Measurements from ENCODE around the gene AK8.

Gene AK8

DNA sequence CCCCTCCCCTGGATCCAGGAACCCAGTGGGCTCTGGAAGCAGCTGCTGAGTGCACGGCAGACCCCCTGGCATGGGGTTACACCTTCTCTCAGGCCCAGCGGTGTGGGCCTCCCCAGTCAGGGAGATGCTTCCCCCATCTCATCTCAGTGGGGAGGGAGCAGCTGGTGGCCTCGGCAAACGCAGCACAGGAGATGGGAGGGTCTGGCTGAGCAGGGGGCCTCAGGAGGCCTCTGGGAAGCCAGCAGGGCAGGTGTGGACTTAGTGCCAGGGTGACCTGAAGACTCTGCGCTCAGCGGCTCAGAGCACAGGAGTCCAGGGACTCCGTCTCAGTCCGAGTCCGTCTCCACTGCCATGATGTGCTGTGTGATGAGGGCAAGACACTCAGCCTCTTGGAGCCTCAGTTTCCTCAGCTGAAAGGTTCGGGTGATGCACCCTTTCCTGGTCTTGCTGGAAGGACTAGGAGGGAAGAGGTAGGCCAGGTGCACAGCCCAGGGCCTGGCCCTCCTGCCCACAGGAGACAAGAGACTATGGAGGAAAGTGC lies 107.2 kb downstream of the AK8 start:
- DNase-seq (ENCODE audit: low read depth in 2 of 2), result no peak

DNA sequence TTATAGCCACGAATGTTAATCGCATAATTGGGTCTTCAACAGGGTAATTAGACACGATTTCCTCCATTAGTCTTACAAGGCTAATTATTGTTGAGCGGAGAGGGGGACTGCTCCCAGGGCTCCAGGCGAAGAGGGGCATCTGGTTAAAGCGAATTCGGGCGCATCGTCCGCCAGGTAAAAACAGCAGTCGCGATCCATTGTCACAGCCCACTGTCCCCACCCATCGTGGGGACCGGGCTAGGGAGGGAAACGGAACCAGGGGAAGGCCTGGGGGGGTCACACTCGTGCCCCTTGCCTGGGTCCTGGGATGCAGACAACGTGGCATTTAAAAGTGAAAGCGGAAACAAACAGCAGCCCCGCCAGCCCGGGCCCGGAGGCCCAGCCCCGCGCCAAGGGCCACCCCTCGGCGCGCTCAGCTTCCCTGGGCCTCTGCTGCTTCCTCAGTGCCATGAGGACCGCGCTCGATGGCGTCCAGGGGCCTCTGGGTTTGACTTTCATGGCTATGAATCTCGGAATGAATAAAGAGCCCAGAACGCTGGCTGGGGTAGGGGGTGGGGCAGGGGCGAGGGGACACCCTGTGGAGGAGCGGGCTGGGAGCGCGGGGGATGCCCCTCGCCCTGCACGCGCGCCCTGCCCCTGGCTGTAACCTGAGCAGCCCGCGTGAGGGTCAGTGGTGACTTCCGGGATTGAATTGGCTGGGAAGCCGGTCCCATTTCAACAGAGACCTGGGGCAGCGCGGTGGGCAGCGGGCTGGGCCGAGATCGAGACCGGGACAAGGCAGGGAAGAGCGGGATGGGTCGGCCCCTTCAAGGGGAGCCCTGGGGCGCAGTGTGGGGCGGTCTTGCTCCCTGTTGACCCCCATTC lies 107.9 kb downstream of the AK8 start:
- peak; percentile 55 to 67 for DNase-seq (ENCODE audit: low read depth in 2 of 2)

DNA sequence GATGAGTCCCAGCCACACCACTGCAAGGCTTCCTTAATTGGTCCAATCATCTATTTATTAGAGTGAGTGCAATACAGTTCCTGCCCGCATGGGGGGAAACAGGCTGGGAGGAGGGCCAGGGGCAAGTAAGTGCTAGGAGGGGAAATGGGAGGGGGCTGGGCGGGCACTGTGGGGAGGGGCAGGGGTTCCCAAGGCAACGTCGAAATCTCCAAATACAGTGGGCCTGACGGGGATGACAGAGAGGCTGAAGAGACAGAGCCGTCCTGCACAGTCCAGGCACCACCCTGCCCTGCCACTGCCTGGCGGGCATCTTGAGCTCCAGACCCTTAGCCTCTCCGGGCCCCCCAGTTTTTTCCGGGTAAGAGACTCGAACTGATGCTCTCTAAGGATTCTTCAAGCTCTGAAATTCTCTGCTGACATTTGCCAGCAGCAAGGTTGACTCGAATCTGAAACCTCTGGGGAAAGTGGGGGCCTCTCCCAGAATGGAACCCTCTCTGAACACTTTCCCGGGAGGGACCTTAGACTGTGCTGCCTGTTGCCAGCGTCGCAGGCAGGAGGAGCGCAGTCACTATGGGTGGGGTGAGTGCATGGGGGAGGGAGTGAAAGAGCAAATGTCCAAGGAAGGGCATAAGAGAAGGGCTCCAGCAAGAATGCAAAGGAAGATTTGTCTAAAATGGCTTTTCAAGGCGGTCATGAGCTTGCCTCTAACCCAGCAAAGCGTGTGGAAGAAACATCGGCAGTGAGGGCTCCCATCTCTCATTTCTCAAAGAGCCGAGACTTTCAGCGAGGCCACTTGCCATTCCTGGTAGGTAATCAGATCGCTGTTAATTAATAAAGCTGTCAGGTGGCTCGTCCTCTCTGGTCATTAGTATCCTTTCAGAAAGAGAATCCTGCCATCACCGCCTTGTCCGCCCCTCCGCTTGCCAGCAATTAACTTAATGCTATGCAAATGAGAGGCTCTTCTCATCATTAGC lies 108.9 kb downstream of the AK8 start:
- DNase-seq (ENCODE audit: low read depth in 2 of 2), result peak; percentile 52 to 58

DNA sequence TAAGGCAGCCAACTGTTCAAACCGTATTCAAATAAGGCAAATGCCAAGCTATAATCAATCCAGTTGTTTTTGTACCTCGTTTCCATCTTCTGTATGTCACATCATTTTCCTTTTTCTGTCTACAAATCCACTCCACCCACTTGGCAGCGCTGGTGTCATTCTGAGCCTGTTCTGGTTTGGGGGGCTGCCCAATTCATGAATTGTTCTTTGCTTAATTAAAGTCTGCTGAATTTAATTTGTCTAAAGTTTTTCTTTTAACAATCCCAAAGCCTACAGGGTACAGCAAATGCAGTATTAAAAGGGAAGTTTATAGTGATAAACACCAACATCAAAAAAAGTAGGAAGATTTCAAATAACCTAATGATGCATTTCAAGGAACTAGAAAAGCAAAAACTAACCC lies 114.5 kb downstream of the AK8 start:
- DNase-seq (ENCODE audit: low read depth in 2 of 2), result no peak

DNA sequence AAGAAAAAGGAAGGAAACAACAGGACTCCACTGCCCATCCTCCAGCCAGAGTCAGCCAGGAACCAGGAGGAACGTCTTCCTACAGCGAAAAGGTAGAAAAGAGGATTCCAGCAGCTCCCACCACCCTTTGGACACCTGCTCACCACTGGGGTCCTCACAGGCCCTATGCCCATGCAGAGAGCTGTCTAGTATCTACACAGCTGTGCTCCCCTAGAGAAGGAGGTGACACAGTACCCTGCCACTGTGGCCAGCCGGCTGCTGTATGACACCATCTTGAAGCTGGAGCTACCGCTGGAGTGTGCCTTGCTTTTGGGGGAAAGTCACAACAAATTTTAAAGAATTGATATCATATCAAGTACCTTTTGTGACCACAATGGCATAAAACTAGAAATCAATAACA lies 115.2 kb downstream of the AK8 start:
- DNase-seq (ENCODE audit: low read depth in 2 of 2), result no peak

DNA sequence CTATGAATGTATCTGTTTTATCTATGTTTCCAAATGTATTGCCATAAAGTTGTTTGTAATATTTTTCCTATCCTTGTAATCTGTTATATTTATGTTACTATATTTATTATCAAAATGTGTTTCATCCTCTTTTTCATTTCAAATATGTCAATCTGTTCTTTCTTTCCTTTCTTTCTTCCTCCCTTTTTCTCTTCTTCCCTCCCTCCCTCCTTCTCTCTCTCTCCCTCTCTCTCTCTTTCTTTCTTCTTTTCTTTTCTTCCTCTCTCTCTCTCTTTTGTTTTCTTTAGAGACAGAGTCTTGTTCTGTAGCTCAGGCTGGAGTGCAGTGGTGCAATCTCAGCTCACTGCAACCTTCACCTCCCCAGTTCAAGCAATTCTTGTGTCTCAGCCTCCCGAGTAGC lies 116.5 kb downstream of the AK8 start:
- DNase-seq (ENCODE audit: low read depth in 2 of 2), result no peak

DNA sequence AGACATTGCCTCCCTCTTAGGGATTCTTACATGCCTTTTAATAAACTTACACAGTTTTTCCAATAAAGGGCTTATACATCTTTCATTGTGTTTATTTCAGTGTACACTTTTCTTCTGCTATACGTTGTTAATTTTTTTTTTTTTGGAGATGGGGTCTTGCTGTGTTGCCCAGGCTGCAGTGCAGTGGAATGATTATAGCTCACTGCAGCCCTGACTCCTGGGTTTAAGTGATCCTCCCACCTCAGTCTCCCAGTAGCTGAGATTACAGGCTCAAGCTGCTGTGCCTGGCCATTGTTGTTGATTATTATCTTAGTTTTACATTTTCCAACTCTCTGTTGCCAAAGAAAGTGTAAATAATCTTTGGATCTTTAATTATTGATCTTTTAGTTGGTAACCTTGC lies 118.0 kb downstream of the AK8 start:
- no peak for DNase-seq (ENCODE audit: low read depth in 2 of 2)

DNA sequence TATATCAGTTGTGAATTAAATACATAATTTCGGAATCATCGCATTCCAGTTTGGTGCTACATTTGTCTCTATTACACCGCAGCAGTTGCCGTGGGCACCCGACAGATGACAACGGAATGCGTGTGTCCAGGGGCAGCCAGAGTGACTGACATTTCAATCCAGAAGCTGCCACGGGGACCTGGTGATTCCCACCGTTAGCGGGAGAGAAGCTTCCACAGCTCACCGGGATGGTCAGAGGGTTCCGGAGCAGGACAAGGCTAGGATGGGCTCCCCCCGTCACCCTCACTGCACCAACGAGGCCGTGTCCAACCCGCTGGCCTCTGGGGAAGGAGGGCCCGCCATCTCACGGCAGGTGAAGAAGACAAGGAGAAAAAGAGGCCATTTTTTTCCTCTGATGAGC lies 121.1 kb downstream of the AK8 start:
- DNase-seq (ENCODE audit: low read depth in 2 of 2), result no peak

DNA sequence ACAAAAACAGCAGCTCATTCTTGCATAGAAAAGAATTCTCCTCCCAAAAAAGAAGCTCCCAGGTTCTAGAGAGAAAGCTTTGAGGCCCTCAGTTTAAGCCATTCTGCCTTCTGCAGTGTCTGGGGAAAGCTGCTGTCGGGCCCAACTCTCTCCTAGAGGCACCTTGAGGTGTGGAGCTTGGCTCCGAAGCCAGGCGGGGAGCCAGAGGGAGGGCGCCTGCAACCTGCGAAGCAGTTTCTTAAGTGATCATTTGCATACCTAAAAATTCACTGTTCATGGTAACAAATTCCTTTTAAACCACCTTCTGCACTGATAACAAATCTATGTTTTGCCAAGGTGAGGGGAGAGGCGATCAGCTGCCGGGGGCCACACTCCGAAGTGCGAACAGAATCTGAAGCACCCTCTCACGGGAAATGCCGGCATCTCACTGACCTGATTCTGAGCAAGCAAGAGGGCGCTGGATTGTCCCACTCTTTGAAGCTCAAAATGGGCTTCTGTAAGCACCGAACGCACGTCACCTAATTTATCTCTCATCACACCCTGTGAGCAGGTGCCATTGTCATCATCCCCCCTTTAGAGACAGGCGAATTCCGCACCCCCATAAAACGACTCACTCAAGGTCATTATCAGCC lies 121.8 kb downstream of the AK8 start:
- DNase-seq (ENCODE audit: low read depth in 2 of 2), result no peak

DNA sequence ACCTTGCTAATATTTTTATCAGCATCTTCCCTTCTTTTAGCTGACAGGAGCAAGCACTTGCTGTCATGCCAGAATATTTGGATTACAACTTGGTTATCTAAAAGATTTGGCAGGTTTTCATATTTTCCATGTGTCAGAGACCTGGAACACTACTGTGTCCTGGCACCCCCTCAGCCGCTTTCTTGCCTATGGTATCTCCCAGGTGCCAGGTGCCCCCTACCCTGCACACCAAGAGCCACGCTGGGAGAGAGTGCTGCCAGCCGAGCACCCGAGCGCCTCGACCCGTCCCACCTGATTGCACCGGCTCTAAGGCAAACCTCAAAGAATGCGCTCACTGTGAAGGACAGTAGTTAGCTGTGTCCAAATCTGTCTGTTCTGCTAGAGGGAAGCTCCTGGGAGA lies 123.0 kb downstream of the AK8 start:
- DNase-seq (ENCODE audit: low read depth in 2 of 2), result no peak

DNA sequence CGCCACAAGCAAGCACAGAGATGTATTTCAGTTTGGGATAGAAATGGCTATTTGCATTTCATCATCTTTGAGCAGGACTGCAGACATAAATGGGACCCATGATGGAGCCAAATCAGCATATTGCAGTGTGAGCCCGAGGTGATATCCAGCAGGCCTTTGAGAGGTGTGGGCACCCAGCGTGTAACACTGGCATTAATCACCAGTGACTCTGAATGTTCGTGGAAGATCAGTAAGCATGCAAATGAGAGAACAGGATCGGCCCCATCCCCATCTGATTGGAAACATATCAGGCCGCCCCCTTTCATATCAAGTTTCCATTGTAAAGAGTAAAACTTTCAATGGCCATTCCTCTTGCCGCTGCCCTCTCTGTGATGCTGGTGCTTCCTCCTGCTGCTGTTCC lies 123.8 kb downstream of the AK8 start:
- DNase-seq (ENCODE audit: low read depth in 2 of 2), result no peak

DNA sequence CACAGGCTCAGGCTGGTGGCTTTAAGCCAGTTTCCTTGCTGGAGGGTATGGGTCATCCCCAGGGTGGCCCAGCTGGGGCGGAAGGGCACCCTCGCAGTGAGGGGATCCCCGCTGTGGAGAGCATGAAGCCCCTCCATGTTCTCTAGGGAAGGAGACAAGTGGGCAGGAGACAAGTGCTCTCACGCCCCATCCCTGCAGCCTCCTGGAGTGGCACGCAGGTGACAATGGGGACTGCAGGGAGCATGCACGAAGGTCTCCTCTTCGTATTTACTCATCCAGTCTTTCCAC lies 124.5 kb downstream of the AK8 start:
- DNase-seq (ENCODE audit: low read depth in 2 of 2), result no peak

DNA sequence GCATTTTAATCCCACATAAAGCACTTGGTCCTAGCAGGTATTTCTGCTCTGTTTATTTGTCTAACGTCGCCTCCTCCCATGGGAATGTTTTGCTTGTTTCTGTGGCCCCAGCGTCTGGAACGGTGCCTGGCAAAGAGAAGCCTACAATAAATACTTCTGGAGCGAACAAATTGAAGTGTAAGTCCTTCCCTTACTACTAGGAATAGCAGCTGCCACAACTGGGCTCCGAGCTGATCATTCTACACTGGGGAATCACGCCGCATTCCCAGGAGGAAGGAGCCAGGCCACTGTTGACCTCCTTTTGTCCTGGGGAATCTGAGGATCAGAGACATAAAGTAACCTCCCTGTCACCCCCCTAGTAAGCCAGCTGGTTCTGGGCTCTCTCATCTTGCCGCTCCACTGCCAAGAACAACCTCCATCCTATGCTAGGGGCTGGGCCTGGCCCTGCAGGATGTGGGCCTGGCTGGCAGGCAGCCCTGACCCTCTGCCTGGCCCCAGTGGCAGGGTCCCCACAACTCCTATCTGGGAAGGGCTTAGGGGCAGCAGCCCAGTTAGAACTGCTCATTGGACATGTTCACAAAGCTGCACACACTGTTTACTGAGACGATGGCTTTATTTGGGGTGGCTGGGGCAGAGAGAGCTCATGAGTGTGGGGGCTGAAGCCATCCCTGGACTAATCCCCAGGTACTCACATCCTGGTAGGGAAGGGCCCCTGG lies 125.0 kb downstream of the AK8 start:
- DNase-seq (ENCODE audit: low read depth in 2 of 2), result no peak

DNA sequence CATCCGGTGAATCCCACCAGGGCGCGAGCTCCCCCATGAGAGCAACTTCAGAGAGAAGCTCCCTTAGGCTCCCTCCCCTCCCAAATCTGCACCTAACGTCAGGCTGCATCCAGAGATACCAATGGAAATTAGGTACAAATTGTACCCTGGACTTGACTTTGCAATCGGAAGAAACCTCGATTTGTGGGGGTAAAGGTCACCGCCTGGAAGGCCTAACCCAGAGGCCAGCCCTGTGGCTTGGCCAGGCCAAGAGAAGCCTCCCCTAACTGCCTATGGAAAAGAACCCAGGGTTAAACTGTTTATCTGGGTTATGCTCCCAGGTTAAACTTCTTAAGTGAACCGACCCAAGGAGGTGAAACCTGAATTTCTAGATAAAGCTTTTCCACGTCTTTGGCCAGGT lies 127.4 kb downstream of the AK8 start:
- DNase-seq (ENCODE audit: low read depth in 2 of 2), result no peak

DNA sequence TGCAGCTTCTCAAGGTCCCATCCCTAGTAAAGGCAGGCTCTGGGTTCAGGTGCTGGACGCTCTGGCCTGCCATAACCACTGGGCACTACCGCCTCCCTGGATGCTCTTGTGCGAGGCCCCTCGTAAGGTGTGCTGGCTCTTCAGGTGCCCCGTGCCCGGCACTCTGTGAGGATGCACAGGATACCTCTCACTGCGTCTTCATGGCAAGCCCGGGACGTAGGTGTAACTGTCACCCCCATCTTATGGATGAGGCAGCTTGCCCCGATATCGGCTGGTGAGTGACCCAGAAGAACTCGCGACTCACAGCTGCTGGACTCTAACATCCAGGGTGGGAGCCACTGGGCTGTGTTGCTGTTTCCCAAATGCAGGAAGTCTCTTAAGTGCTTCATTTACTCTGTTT lies 128.8 kb downstream of the AK8 start:
- no peak for DNase-seq (ENCODE audit: low read depth in 2 of 2)

DNA sequence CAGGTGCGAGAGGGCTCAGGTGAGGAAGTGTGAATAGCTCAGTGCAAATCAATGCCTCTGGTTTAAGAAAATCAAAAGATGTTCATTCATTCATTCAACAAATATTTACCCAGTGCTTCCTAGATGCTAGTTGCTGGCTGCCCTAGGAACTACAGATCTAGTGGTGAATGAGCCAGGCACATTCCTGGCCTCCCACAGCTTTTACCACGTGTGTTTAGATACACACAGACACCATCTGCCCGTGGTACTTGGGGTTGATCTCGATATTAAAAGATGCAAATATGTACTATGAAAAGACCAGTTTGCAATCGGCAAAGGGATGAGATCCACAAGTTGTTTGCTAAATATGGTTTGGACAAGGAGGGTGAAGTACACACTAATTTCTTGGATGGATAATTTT lies 129.6 kb downstream of the AK8 start:
- DNase-seq (ENCODE audit: low read depth in 2 of 2), result no peak

DNA sequence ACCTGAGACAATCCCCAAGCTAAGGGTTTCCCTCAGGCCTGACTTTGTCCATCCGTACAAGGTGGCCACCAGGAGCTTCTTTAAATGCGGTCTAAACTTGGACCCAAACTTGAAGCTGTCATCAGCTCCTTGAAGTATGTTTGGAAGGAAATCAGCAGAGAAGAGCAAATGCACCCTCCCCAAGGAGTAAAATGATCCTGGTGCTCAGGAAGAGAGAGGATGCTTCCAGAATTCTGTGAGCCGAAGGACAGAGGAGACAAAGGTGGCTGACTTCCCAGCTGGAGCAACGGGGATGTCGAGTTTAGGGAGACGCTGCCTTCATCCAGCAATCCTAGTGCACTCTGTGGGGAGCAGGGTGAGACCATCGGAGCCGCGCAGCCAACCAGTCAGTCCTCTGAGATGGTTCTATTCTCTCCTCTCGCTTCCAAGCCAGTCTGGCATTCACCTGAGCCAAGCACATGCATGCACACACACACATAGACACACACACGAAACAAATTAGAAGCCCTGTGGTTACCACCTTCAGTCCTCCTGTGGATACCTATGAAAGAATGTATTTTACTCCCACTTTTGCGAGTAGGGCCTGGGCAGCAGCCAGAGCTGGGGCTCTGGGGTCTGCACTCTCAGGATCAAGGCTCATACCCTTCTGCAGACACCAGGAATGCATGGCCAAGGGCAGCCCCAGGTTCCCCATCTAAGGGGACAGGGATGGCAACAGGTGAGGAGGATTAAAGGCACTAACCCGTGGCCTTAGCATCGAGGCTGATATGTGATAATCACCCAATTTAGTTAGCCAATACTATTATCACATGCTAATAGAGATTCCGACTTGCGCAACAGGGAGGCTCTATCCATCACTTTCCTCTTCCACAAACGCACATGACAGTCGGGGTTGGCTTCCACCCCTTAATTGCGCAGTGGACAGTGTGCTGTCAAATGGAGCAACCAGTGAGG lies 132.1 kb downstream of the AK8 start:
- DNase-seq (ENCODE audit: low read depth in 2 of 2), result no peak

DNA sequence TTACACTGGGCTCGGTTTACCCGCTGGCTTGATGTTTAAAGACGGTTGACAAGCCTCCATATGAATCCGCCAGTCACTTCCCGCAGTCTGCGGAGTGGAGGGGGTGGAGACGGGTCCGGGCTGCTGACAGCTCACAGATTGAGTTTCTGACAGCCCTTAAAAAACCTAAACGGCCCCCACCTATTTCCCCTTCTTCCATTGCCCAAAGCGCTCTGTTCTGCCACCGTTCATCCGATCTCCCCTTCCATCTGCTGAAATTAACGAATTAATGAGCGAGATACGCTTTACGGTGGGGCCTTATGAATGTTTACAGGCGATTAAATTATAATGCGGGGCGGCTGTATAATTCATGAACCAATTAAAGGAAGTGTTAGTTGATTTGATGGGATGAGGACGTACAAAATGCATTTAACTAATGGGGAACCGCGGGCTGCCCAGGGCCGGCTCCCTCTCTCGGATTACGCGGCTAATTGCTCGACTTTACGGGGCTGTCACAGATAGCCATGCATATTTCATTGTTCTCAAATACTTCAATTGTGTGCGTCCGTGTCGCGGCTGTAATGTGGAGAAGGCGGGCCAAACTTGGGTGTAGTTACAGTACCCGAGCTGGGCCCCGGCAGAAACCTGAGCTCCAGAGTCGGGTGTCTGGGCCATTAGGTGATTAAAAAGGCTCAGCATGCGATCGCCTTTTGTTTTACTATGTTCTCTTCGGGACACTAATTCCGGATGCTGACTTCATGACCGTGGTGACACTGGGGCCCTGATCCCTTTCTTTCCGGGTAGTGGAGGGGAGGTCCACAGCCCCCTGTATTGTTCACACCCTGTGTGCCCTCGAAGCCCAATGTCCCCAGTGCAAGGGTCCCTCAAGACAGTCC lies 133.0 kb downstream of the AK8 start:
- DNase-seq (ENCODE audit: low read depth in 2 of 2), result no peak

DNA sequence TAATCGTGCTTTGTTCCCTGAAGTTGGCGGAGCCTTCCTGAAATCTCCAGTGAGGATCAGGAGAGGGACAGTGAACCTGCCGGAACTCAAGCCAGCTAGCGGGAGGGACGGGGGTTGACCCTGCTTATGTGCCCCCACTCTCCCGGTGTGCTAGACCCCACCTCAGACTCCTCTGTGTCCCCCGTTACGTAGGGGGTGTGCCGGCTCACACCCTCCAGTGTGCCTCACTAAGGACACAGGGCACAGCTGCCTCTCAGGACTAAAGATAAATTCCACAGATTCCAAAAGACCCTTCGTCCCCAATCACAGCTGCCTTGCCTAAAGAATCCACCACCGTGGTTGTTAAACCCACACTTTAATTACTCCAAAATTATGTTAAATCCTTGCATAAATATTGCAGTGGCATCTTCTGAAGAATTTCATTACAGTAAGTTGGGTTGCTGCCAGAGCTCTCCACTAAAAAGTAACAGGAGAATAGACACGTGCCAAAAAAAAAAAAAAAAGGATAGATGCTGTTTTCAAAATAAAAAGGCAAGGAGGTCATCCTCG lies 134.1 kb downstream of the AK8 start:
- no peak for DNase-seq (ENCODE audit: low read depth in 2 of 2)

All from stimulated activated CD8-positive, alpha-beta memory T cell treated with anti-CD3 and anti-CD28 coated beads, Interleukin-7, amount 100 ng/mL, for 4 hours (primary cell).